HG03439 (cell line): Measurements from ENCODE around the gene ENOX2.
"Not testable (repeated sequence)": the region's sequence is repeated elsewhere in the genome, so short reads cannot be mapped to it uniquely, and the experiment has no call there.

Experiments used
- ATAC-seq: cut with Tn5 transposase; IDR thresholded peaks from one replicate; pipeline ENCODE4 v1.9.1; 2021; ENCODE audit warnings: mild to moderate bottlenecking, moderate library complexity; ENCODE audit not compliant: unreplicated experiment

Gene ENOX2

GRCh38 chrX:130827648-130828047, 75.4 kb downstream of the ENOX2 start:
- no peak for ATAC-seq

GRCh38 chrX:130826249-130826648, 76.8 kb downstream of the ENOX2 start:
- no peak for ATAC-seq

GRCh38 chrX:130825525-130825924, 77.5 kb downstream of the ENOX2 start:
- no peak for ATAC-seq

GRCh38 chrX:130819367-130819766, 83.6 kb downstream of the ENOX2 start:
- not testable (repeated sequence) for ATAC-seq

- not testable (repeated sequence) for ATAC-seq
Observed at GRCh38 chrX:130813932-130814331, 89.1 kb downstream of the ENOX2 start.

GRCh38 chrX:130810561-130810960, 92.4 kb downstream of the ENOX2 start:
- no peak for ATAC-seq

GRCh38 chrX:130805903-130806302, 97.1 kb downstream of the ENOX2 start:
- ATAC-seq: no peak

GRCh38 chrX:130803537-130803936, 99.5 kb downstream of the ENOX2 start:
- ATAC-seq: no peak

- no peak for ATAC-seq
Observed at GRCh38 chrX:130801901-130802300, 101.1 kb downstream of the ENOX2 start.

- ATAC-seq: no peak
Observed at GRCh38 chrX:130799393-130799792, 103.6 kb downstream of the ENOX2 start.

GRCh38 chrX:130793975-130794374, 109.0 kb downstream of the ENOX2 start:
- ATAC-seq: no peak

GRCh38 chrX:130791870-130792269, 111.1 kb downstream of the ENOX2 start:
- not testable (repeated sequence) for ATAC-seq

- no peak for ATAC-seq
Observed at GRCh38 chrX:130789793-130790192, 113.2 kb downstream of the ENOX2 start.

- no peak for ATAC-seq
Observed at GRCh38 chrX:130788786-130789581, 114.0 kb downstream of the ENOX2 start.

GRCh38 chrX:130786030-130786429, 117.0 kb downstream of the ENOX2 start:
- ATAC-seq: no peak

GRCh38 chrX:130778773-130779172, 124.2 kb downstream of the ENOX2 start:
- ATAC-seq: no peak

GRCh38 chrX:130775849-130776248, 127.2 kb downstream of the ENOX2 start:
- ATAC-seq: no peak

GRCh38 chrX:130772776-130773143, 130.2 kb downstream of the ENOX2 start:
- ATAC-seq: no peak

- no peak for ATAC-seq
Observed at GRCh38 chrX:130772105-130772775, 130.8 kb downstream of the ENOX2 start.

- ATAC-seq: no peak
Observed at GRCh38 chrX:130771648-130772047, 131.4 kb downstream of the ENOX2 start.

GRCh38 chrX:130771230-130771629, 131.8 kb downstream of the ENOX2 start:
- no peak for ATAC-seq

GRCh38 chrX:130770615-130771014, 132.4 kb downstream of the ENOX2 start:
- ATAC-seq: no peak
